ENCODE results near the gene GUCY1B1. TPM values are rescaled to one million over a fixed set of nuclear protein-coding genes. Genes with fewer than 3 reads are reported as not detected.

Gene GUCY1B1
- polyA plus RNA-seq, 3 donors = 0.60 to 0.89 (median 0.72) TPM

GRCh38 chr4:155762334-155762733 is 3.5 kb downstream of the GUCY1B1 start:
- Mint-ChIP-seq H3K4me1 (peaks cover 15% of the 10 kb centered on the region), H3K36me3 (peaks cover 0 to 4% of the 10 kb centered on the region in 2 donors), H3K9me3 (peaks cover 0 to 3% (median 0%) of the 10 kb centered on the region in 7 donors), H3K4me3 (no peak overlapping the region), H3K27me3 (ENCODE audit: low read depth in 3 of 3) (peaks cover 8 to 21% (median 14%) of the 10 kb centered on the region in 3 donors), H3K27ac (no peak overlapping the region)
- Histone ChIP-seq H3K9me3 (replicated peaks in 1 of 2; ENCODE audit: control insufficient read depth in 1 of 2, insufficient read depth in 1 of 2, low read length in 2 of 2) (no peaks in the 10 kb centered on the region), H3K27ac (ENCODE audit: low read depth in 1 of 2, low read length in 2 of 2) (no peak overlapping the region), H3K4me2 (replicated peaks; ENCODE audit: extremely low read depth, low read length, poor library complexity, severe bottlenecking) (no peak overlapping the region), H4K20me1 (ENCODE audit: insufficient read depth, low read length) (no peaks in the 10 kb centered on the region), H3K9ac (ENCODE audit: insufficient read depth, low read length, poor library complexity, severe bottlenecking) (no peak overlapping the region), H2AFZ (ENCODE audit: insufficient read depth, low read depth, low read length, poor library complexity, severe bottlenecking) (no peak overlapping the region), H3K36me3 (replicated peaks in 1 of 2; ENCODE audit: control insufficient read depth in 1 of 2, insufficient read depth in 2 of 2, low read length in 2 of 2) (no peaks in the 10 kb centered on the region), H3K27me3 (ENCODE audit: control insufficient read depth in 2 of 2, insufficient read depth in 2 of 2, low read length in 2 of 2) (peaks cover 3 to 15% of the 10 kb centered on the region in 2 donors), H3K4me3 (replicated peaks in 1 of 3; ENCODE audit: low read depth in 2 of 3, low read length in 3 of 3) (no peak overlapping the region), H3K4me1 (ENCODE audit: control insufficient read depth in 1 of 2, insufficient read depth in 2 of 2, low read length in 2 of 2) (peaks cover 13 to 18% of the 10 kb centered on the region in 2 donors), H3K79me2 (ENCODE audit: insufficient read depth, low read length) (no peaks in the 10 kb centered on the region)
- no peak for DNase-seq
- TF ChIP-seq CTCF (IDR thresholded peaks at IDR 0.05) = no peak
- intact Hi-C loops (cut with micrococcal nuclease) = no loop called here

GRCh38 chr4:155763551-155763950 is 4.7 kb downstream of the GUCY1B1 start:
- H3K4me1 ChIP-seq (ENCODE audit: control insufficient read depth in 1 of 2, insufficient read depth in 2 of 2, low read length in 2 of 2) = peaks cover 10 to 16% of the 10 kb centered on the region in 2 donors
- Mint-ChIP-seq H3K27me3 (ENCODE audit: low read depth in 3 of 3) (peaks cover 8 to 21% (median 11%) of the 10 kb centered on the region in 3 donors), H3K36me3 (peaks cover 0 to 4% of the 10 kb centered on the region in 2 donors), H3K9me3 (peaks cover 0 to 2% (median 0%) of the 10 kb centered on the region in 7 donors), H3K4me3 (no peak overlapping the region), H3K4me1 (peaks cover 14% of the 10 kb centered on the region), H3K27ac (no peak overlapping the region)
- H2AFZ ChIP-seq (ENCODE audit: insufficient read depth, low read depth, low read length, poor library complexity, severe bottlenecking) = no peak overlapping the region
- H3K9ac ChIP-seq (ENCODE audit: insufficient read depth, low read length, poor library complexity, severe bottlenecking) = no peak overlapping the region
- TF ChIP-seq CTCF (IDR thresholded peaks at IDR 0.05) = no peak
- H3K4me2 ChIP-seq (replicated peaks; ENCODE audit: extremely low read depth, low read length, poor library complexity, severe bottlenecking) = no peak overlapping the region
- H4K20me1 ChIP-seq (ENCODE audit: insufficient read depth, low read length) = no peaks in the 10 kb centered on the region
- no peaks in the 10 kb centered on the region for H3K36me3 ChIP-seq (replicated peaks in 1 of 2; ENCODE audit: control insufficient read depth in 1 of 2, insufficient read depth in 2 of 2, low read length in 2 of 2)
- H3K4me3 ChIP-seq (replicated peaks in 1 of 3; ENCODE audit: low read depth in 2 of 3, low read length in 3 of 3) = no peak overlapping the region
- no CpG with 5 or more reads among the region's 2 CpGs for WGBS (ENCODE audit: insufficient coverage)
- no peak for DNase-seq
- H3K9me3 ChIP-seq (replicated peaks in 1 of 2; ENCODE audit: control insufficient read depth in 1 of 2, insufficient read depth in 1 of 2, low read length in 2 of 2) = no peaks in the 10 kb centered on the region
- intact Hi-C loops (cut with micrococcal nuclease) = no loop called here
- H3K79me2 ChIP-seq (ENCODE audit: insufficient read depth, low read length) = no peaks in the 10 kb centered on the region
- peaks cover 3 to 15% of the 10 kb centered on the region in 2 donors for H3K27me3 ChIP-seq (ENCODE audit: control insufficient read depth in 2 of 2, insufficient read depth in 2 of 2, low read length in 2 of 2)
- no peak overlapping the region for H3K27ac ChIP-seq (ENCODE audit: low read depth in 1 of 2, low read length in 2 of 2)

All from CD14-positive monocyte (primary cell).